SU-DHL-6 (cell line): ENCODE results near the gene IQCF5.
"Not testable (repeated sequence)": the region's sequence is repeated elsewhere in the genome, so short reads cannot be mapped to it uniquely, and the experiment has no call there.

Experiments
- H2AFZ ChIP-seq: fragments of 200-600 bp; sonication (generic); 2 replicates; pipeline ENCODE4 v1.6.1; 2014; ENCODE audit warnings: low read depth, mild to moderate bottlenecking, moderate library complexity, mixed read lengths, antibody characterized with exemption, low read length; ENCODE audit not compliant: severe bottlenecking
- H3F3A ChIP-seq: fragments of 200-600 bp; shearing (Covaris generic); 2 replicates; pipeline ENCODE4 v1.6.0; 2016; ENCODE audit warnings: antibody characterized with exemption, mild to moderate bottlenecking; ENCODE audit not compliant: insufficient read depth
- H3K27ac ChIP-seq: fragments of 200-600 bp; sonication (generic); 2 replicates; pipeline ENCODE4 v1.5.1; 2016; ENCODE audit warnings: low read depth, mild to moderate bottlenecking, low read length, moderate library complexity, mixed read lengths
- H3K27me3 ChIP-seq: fragments of 200-600 bp; sonication (generic), shearing (Covaris generic); 2 replicates; pipeline ENCODE4 v1.6.0; 2014; ENCODE audit warnings: mild to moderate bottlenecking, low read length
- H3K36me3 ChIP-seq: fragments of 200-600 bp; sonication (generic); 2 replicates; pipeline ENCODE4 v1.6.1; 2014; ENCODE audit warnings: mild to moderate bottlenecking, low read length, mixed read lengths
- H3K4me2 ChIP-seq: fragments of 300-600, 200-600 bp; shearing (Covaris generic), sonication (generic); 2 replicates; pipeline ENCODE4 v1.6.0; 2014; ENCODE audit warnings: low read length, low read depth, mild to moderate bottlenecking; ENCODE audit not compliant: poor library complexity, severe bottlenecking
- H3K4me3 ChIP-seq: fragments of 200-600 bp; sonication (generic); 2 replicates; pipeline ENCODE4 v1.5.1; 2014; ENCODE audit warnings: antibody characterized with exemption, low read length, mild to moderate bottlenecking, mixed read lengths; ENCODE audit not compliant: insufficient read depth, poor library complexity, severe bottlenecking
- H3K79me2 ChIP-seq: fragments of 200-600 bp; sonication (generic); 2 replicates; pipeline ENCODE4 v1.6.1; 2014; ENCODE audit warnings: mild to moderate bottlenecking, low read length, moderate library complexity; ENCODE audit not compliant: insufficient read depth
- H3K9ac ChIP-seq: fragments of 200-600 bp; sonication (generic); 2 replicates; pipeline ENCODE4 v1.7.0; 2014; ENCODE audit warnings: mild to moderate bottlenecking, low read length
- H3K9me2 ChIP-seq: fragments of 200-600 bp; sonication (generic); replicated peaks from 2 replicates; pipeline ENCODE4 v1.6.1; 2014; ENCODE audit warnings: low read length; ENCODE audit not compliant: insufficient read depth
- H3K9me3 ChIP-seq: fragments of 200-600 bp; sonication (generic); 2 replicates; pipeline ENCODE4 v1.6.1; 2014; ENCODE audit warnings: low read length, mixed read lengths; ENCODE audit not compliant: insufficient read depth
- H4K20me1 ChIP-seq: fragments of 200-600 bp; sonication (generic); 2 replicates; pipeline ENCODE4 v1.6.1; 2014; ENCODE audit warnings: low read depth, mild to moderate bottlenecking, antibody characterized with exemption, low read length, moderate library complexity, mixed read lengths
- EZH2phosphoT487 ChIP-seq: fragments of 200-600 bp; sonication (generic), shearing (Covaris generic); conservative IDR thresholded peaks from 2 replicates; pipeline ENCODE4 v1.6.1; 2018; ENCODE audit warnings: mild to moderate bottlenecking, antibody characterized with exemption, low read length, moderate library complexity, mixed read lengths
- TF ChIP-seq, protein P1 (sequence below): fragments of 200-600 bp; sonication (generic); IDR thresholded peaks from one replicate; pipeline ENCODE4 v1.5.1; 2017; ENCODE audit warnings: antibody characterized with exemption, mild to moderate bottlenecking, low read length, moderate library complexity; ENCODE audit not compliant: insufficient read depth, poor library complexity, severe bottlenecking

Gene IQCF5

DNA sequence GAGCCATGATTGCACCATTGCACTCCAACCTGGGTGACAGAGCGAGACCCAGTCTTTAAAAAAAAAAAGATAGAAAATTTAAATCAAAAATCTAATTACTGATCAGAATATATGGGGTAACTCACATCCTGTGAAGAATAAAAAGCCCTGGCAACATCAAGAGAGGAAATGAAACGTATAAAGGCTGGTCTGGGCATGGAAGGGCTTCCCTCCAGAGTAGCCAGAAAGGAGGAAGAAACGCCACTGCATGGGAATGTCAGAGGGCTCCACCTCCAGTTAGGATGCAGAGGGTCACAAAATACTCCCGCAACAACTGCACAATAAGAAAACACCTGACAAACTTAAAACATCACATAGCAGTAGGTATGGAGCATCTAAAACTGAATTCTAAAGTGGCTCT, 32.6 kb upstream of the IQCF5 start:
- TF ChIP-seq, protein P1, sequence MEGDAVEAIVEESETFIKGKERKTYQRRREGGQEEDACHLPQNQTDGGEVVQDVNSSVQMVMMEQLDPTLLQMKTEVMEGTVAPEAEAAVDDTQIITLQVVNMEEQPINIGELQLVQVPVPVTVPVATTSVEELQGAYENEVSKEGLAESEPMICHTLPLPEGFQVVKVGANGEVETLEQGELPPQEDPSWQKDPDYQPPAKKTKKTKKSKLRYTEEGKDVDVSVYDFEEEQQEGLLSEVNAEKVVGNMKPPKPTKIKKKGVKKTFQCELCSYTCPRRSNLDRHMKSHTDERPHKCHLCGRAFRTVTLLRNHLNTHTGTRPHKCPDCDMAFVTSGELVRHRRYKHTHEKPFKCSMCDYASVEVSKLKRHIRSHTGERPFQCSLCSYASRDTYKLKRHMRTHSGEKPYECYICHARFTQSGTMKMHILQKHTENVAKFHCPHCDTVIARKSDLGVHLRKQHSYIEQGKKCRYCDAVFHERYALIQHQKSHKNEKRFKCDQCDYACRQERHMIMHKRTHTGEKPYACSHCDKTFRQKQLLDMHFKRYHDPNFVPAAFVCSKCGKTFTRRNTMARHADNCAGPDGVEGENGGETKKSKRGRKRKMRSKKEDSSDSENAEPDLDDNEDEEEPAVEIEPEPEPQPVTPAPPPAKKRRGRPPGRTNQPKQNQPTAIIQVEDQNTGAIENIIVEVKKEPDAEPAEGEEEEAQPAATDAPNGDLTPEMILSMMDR, result no peak
- TF ChIP-seq EZH2phosphoT487, result no peak
- H3K4me3 ChIP-seq, result no peak overlapping the region
- H3K36me3 ChIP-seq, result no peaks in the 10 kb centered on the region
- H3K27me3 ChIP-seq, result no peaks in the 10 kb centered on the region
- H4K20me1 ChIP-seq, result no peaks in the 10 kb centered on the region
- H3K9ac ChIP-seq, result no peak overlapping the region
- H2AFZ ChIP-seq, result no peak overlapping the region
- H3K27ac ChIP-seq, result no peak overlapping the region
- H3K9me3 ChIP-seq, result no peaks in the 10 kb centered on the region
- no peaks in the 10 kb centered on the region for H3F3A ChIP-seq
- H3K4me2 ChIP-seq, result no peak overlapping the region
- no peaks in the 10 kb centered on the region for H3K79me2 ChIP-seq
- H3K9me2 ChIP-seq, result no peaks in the 10 kb centered on the region

GRCh38 chr3:51904034-51904823, 28.8 kb upstream of the IQCF5 start:
- Histone ChIP-seq H3K9me2 (no peaks in the 10 kb centered on the region), H3K79me2 (no peaks in the 10 kb centered on the region), H3K4me2 (no peak overlapping the region), H3K27me3 (no peaks in the 10 kb centered on the region), H3K27ac (no peak overlapping the region), H3K9ac (no peak overlapping the region), H3K36me3 (no peaks in the 10 kb centered on the region), H2AFZ (no peak overlapping the region), H4K20me1 (no peaks in the 10 kb centered on the region), H3K4me3 (no peak overlapping the region), H3K9me3 (no peaks in the 10 kb centered on the region), H3F3A (no peaks in the 10 kb centered on the region)
- TF ChIP-seq, protein P1, result no peak
- no peak for TF ChIP-seq EZH2phosphoT487

GRCh38 chr3:51902361-51902760, 27.0 kb upstream of the IQCF5 start:
- H3K27ac ChIP-seq, H3K79me2 ChIP-seq, H3F3A ChIP-seq, H3K36me3 ChIP-seq, H4K20me1 ChIP-seq, H3K27me3 ChIP-seq, H3K9me3 ChIP-seq, H3K9me2 ChIP-seq, H2AFZ ChIP-seq, H3K4me3 ChIP-seq, H3K9ac ChIP-seq, H3K4me2 ChIP-seq: not testable (repeated sequence)

DNA sequence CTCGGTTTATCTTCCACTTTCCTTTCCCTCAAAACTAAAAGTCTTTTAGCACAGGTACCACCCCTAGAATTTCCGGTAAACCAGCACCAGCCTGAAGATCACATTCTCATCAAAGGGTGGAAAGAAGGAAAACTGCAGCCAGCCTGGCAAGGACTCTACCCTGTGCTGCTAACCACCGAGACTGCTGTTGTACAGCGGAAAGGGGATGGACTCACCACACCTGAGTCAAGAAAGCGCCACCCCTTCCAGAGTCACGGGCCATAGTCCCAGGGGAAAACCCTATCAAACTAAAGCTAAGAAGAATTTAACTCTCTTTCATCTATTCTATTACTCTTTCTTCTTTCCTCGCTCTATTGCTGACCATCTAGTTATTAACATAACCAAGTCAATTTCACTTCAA, 24.6 kb upstream of the IQCF5 start:
- not testable (repeated sequence) for H3K27me3 ChIP-seq, H4K20me1 ChIP-seq, H3K79me2 ChIP-seq, H3K36me3 ChIP-seq, H3F3A ChIP-seq, H3K4me3 ChIP-seq, H3K9ac ChIP-seq, H3K4me2 ChIP-seq, H3K27ac ChIP-seq, H3K9me3 ChIP-seq, H3K9me2 ChIP-seq, H2AFZ ChIP-seq
